GM18517 (cell line): ENCODE measurements around the gene MGAT5.

ENCODE experiments used
- ATAC-seq: cut with Tn5 transposase; IDR thresholded peaks from one replicate; pipeline ENCODE4 v1.9.1; 2021; ENCODE audit warnings: mild to moderate bottlenecking, moderate library complexity; ENCODE audit not compliant: unreplicated experiment

Gene MGAT5

DNA sequence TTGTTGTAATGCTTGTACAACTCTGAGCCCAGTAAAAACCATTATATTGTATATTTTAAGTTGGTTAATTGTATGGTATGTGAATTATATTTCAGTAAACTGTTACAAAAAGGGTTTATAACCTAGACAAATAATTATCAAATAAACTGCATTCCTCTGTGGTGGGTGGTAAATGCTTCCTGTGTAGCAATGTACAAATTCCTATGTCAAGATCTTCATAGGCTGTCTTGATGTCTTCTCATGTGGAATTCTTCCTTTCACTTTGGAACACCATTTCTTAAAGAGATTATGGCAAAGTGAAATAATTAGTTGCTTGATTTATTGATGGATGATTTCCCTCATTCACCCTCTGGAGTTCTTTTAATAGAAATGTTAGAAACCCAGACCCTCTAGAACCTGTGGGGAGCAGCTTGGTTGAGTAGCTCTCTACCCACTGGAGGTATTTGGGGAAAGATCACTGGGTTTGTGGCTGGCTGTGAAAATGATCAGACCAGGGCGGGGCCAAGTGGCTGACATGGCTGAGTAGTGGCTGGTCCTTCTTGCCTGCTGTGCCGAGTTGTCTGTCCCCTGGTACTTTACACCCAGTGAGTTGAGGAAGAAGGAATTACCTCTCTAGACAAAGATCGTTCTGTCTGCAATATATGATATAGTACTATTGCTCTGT, 22.4 kb upstream of the MGAT5 start:
- no peak for ATAC-seq

DNA sequence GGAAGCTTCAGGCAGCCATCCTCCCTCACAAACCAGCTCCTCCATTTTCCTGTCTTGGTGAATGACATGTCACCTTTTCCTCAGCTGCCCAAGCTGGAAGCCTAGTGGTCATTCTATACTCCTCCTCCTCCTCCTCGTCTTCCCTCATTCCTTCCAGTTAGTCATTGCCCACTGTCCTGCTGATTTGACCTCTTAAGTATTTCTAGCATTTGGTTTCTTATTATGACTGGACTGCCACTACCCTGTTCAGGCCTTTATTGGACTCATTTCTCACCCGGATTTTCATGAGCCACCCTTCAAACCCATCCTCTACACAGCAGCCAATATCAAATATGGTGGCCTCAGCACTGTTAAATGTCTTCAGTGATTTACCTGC, 21.9 kb upstream of the MGAT5 start:
- no peak for ATAC-seq

DNA sequence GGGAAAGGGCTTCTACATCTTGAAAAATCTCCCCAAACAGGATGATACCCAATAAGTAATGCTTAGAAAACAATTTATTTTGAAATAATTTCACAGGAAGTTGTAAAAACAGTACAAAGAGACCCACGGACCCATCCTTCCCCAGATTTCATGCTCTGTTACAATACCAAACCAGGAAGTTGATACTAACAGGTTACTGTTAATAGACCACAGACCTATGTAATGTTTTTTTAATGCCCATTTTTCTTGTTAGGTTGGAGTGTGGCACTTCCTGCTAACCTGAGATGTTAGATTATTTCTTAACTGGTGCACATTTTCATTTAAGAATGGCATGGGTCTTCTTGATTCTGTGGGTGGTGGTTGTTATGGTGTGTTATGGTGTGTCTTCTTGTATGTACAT, 21.4 kb upstream of the MGAT5 start:
- no peak for ATAC-seq

DNA sequence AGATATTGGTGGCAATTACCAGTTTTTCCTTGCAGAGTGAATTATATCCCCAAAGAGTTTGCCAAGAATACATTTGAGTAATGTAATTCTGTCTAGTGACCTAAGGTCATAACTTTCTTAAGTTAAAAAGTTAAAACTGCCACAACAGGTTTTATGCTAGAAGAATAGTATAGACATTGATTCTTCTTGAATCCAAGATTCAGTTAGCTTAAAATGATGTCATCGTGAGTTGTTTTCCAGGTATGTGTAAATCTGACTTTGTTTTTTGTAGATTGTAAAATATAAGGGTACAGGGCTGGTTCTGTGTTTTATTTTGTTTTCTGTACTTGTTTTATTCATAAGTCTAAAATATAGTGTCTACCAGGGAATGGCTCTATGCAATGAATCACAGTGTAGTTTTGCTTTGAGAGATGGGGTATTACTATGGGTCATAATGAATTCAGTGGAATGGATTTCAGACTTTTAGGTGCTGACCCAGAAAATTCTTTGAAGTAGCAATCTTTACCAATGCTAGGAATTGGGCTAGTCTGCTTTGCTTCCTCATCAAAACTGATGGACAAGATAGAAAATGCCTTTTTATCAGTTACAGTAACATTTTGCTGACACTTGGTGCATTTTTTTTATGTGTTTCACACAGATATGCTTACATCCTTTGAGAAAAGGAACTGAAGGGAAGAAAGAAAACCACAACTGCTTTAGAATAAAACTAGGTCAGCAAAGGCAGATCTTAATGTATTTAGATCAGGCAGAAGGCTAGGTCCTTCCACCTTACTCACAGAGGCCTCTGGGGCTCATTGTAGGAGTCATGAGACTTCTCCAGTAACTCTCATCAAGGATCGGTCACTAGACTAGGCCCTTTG, 20.8 kb upstream of the MGAT5 start:
- peak; percentile 43 for ATAC-seq

DNA sequence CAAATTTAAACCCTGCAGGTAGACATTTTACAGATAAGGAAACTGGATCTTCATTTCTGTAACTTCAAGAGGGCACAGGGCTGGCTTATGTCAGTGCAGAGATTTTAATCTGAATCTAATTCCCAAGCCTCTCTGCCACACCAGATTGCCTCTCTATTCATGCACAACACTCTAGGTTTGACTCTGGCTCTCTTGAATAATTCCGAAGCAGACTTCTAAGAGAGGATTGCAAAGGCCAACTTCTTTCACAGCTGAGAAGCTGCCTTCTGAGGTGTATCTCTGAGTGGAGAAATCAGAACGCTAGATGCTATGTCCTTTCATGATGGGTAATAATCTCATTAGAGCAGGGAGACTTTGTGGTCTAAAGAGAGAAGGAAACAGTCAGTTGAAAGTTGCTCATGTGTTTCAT, 20.1 kb upstream of the MGAT5 start:
- peak; percentile 44 for ATAC-seq

DNA sequence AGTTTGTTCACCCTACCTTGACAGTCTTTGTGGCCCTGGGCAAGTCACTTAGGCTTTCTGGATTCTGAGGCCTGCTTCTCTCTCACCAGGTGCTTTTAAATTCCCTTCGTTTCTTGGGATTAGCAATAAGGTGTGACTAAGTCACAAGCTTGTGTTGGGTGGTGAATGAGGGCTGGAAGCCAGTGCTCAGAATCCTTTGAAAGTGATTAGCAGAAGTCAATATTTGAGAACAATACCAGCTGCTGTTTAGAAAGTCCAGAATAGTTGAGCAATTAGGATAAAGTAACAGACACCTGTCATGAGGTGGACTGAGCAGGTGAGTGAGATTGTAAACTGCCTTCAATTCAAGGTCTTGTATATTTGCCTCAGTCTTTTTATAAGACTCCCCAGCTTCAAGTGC, 19.3 kb upstream of the MGAT5 start:
- no peak for ATAC-seq

DNA sequence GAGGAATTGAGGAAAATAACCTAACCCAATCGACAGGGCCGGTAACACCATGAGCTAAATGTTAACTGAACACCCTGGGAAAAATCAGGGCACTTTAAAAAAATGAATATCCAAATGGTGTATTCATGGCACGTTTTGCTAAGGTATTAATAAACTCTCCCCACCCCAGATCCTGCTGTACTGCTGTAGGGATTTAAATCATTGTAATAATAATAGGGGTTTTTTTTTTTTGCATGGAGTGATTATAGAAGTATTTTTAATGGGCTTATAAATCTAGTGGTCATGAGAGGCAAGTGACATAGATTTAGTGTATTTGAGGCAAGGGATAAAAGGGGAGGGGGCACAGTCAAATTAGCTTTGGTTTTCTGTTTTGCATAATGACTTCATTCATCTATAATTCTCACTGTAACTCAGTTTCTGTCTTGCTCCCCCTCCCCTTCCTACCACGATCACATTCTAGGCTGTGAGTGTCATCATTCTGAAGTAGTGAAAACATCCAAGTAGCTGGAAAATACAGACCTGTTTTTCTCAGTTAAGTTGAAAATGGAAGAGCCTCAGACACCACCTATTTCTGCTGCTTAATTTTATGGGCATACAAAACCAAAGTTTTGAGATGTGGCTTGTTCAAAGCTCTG, 18.2 kb upstream of the MGAT5 start:
- no peak for ATAC-seq

DNA sequence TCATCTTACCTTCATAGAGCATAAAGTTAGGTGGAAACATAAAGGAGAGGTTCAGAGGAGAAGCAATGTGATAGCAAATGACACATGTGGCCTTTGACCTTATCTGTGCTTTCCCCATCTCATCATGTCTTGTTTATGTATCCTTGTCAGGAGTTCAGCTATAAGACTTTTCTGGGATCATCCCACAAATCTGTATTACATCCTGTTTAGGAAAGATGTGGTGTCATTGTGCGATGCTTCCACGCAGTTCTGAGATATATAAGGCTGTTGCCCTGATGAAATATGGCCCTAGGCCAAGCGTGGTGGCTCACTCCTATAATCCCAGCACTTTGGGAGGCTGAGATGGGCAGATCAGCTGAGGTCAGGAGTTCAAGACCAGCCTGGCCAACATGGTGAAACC, 15.5 kb upstream of the MGAT5 start:
- ATAC-seq = no peak

DNA sequence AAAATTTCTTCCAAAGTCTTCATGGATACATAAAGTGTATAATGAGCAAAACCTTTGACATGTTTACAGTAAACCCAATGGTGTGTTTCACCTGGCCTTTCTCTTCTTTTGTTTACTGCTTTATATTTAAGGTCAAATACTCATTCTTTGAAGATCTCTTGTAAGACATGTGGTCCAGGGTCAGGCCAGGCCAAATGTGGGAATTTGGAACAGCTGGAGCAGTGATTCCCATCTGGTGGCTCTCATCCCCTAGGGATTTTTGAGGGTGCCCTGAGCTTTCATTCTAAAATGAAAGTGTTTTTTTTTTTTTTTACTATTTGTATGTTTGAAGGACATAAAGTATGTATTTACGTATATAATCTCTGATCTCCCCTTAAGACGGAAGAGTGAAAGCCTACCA, 13.8 kb upstream of the MGAT5 start:
- no peak for ATAC-seq

DNA sequence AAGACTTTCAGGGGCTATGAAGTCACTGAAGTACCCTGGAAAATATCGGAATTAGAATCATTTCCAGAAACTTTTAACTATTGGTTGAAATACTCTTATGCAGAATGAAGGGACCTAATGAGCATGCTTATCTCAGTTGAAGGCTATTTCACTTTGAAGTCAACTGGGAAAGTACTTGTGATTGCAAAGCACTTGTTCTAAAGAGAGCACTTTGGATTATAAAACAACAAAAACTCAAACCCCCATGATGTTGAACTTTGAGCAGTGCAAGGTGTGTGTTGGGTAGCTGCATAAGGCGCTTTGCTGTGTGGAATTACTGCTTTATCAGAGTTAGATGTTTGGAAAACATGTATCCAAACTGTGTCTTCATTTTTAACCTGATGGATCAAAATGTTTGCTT, 12.0 kb upstream of the MGAT5 start:
- ATAC-seq = no peak

DNA sequence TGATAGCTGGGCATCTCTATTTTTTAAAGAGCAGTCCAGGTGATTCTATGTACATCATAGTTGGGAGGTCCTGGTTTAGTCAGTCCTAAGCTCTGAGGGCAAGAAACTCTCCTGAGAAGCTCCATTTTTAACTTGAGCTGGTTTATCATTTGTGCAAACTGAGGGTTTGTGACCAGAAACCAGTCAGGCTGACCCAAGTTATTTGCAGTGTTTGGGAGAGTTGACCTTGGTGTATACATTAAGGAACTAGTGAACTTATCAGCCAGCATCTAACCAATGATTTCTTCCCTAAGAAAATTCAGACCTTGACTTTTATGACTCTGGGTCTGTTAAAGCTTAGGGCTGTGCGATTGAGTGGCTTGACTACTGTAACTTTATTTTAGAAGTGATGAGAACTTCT, 10.6 kb upstream of the MGAT5 start:
- no peak for ATAC-seq

DNA sequence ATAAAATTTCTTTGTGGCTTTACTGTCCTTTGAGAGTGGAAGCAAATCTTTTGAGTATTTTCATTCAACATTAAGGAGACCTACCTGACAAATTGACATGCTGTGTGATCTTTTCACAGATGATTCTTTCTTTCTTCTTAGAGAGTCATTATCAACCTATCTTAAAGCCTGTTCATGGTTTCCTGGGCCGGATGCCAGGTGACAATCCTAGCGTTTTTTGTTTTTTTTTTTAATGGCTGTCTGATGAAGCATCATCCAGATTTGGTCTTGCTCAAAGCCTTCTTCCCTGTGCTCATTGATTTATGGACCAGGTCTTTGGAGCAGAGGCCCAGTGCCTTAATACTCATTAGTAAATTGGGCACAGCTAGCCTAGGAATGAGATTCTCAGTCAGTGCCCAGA, 9.8 kb upstream of the MGAT5 start:
- ATAC-seq = no peak

DNA sequence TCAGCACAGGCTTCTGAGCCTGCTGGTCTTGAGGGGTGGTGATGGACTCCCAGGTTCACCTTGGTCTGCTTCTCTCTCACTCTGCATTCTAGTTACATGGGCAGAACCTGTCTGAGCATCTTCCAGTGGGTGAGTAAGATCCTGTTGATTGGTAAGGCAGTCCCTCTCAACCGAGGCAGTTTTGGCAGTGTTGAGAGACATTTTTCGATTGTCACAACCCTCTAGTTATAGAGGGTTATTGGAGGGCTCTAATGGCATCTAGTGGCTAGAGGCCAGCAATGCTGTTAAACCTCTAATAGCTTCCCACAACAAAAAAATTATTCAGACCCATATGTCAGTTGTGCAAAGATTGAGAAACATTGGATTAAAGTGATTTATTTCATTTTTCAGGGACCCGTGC, 9.3 kb upstream of the MGAT5 start:
- ATAC-seq = no peak

DNA sequence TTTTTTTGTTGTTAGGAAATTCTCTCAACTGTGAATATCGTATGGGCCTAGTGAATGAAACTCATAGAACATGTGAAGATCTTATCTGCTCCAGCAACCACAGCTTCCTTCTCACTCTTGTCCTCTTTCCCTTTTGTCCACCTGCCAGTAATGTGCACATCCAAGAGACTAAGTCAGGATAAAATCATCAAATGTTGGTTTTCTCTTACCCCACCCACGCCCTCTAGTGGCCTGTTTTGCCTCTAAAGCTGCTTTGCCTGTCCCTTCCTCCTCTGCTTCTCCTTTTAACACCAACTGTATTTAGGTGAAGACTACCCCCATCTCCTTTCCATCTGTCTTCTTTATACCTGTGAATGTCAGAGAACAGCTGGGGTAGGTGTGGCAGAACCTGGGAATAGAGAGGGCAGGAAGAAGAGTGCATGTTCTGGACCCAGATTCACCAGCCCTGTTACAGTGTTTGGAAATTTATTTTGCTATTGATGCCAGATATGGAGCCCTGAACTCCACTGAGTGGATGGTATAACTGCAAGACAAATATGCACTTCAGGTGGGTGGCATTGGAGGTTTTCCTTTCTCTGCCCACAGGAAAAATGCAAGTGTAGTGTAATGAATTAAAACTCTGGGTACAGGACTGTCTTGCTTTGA, 8.4 kb upstream of the MGAT5 start:
- ATAC-seq = no peak

DNA sequence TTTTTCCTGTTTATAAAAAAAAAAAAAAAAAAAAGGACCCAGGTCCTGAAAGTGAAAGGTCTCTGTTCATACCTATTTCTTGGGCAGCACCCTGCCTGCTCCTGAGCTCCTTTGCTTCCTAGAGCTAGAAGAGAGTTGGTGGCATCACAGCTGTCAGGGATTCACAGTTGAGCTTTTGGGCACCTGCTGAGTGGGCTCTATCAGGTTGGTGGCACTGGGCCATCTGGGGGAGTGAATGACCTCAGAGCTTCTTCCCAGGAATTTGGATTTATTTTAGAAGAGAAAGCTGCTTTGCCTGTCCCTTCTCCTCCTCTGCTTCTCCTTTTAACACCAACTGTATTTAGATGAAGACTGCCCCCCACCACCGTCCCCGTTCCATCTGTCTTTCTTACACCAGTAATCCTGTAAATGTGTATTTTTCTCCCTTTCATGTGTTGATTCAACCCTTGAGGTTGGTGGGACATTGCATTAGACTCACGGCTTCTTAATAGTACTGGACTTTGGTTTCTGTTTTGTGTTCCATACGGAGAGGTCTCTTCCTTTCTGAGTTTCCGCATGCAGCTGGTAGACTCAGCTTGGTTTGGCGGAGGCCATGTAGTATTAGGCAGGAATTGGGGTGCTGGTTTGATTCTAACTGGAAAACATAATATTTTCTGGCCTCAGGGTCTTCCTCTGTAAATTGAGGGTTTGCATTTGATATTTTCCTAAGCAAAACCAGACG, 7.6 kb upstream of the MGAT5 start:
- no peak for ATAC-seq

DNA sequence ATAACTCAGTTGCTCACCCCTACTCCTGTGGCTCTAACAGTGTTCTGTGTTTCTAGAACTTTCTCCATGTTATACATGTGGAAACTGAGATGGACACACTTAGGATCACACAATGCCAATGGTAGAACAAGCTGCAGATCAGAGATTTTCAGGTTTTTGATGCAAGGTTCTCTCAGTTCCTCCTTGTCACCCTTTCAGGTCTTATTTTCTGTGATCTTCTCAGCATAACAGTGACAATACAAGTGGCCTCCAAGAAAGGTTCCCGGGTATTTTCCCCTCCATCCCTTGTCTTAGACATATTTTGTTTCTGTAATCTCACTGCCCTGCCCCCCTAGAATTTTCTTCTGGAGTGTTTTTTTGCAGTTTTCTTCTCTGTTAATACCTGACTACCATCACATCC, 6.2 kb upstream of the MGAT5 start:
- peak; percentile 56 for ATAC-seq

DNA sequence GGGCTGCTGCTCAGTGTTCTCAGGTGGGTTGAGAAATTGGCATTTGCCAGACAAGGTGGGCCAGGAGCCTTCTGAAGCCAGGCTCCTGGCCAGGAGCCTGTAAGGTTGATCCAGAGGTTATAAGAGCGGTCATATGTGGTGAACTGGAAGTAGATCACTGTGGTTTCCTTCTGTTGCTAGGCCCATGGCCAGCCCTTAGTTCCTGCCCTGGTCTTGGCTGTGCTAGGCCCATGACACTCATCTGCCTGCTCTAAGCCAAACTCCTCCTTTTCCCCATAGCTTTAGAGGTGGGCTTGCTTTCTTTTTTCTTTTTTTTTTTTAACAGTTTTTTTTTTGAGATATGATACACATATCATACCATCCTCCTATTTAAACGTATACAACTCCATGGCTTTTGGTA, 5.0 kb upstream of the MGAT5 start:
- no peak for ATAC-seq

DNA sequence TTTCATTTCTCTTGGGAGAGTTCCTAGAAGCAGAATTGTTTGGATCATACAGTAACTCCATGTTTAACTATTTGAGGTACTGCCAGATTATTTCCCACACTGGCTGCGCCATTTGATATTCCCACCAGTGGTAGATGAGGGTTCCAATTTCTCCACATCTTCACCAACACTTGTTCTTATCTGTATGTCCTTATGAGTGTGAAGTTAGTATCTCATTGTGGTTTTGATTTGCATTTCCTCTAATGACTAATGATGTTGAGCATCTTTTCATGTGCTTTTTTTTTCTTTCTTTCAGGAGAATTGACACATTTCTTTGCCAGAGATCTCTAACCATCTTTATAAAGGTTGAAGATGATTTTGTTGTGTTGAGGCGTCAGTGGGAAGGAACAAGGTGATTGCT, 4.1 kb upstream of the MGAT5 start:
- no peak for ATAC-seq

DNA sequence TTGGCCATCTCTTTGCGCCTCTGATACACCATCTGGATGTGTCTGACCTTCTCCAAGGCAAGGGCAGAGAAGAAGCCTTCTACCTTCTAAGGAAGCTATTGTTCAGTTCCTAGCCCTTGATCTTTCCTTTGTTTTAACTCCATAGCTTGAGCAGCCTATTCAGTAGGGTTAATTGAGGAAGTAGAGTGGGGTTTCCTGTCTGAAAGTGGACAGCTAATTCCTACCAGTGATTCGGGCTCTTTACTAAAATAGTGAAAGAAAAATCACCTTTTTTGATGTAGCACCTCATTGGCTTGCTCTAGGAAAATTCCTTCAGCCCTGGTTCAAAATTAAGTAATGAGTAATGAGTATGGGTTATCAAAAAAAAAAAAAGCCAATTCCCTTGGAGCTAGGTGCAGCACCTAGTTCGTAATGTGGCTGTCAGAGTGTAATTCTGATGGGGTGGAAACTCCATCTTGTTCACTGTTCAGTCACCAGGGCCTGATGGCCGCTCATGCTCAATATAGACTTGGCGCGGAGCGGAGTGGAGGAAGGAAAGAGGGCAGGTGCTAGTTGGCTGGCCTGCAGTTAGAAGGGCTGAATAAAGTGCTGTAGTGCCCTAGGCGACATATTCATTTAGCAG, 2.9 kb upstream of the MGAT5 start:
- ATAC-seq = no peak

DNA sequence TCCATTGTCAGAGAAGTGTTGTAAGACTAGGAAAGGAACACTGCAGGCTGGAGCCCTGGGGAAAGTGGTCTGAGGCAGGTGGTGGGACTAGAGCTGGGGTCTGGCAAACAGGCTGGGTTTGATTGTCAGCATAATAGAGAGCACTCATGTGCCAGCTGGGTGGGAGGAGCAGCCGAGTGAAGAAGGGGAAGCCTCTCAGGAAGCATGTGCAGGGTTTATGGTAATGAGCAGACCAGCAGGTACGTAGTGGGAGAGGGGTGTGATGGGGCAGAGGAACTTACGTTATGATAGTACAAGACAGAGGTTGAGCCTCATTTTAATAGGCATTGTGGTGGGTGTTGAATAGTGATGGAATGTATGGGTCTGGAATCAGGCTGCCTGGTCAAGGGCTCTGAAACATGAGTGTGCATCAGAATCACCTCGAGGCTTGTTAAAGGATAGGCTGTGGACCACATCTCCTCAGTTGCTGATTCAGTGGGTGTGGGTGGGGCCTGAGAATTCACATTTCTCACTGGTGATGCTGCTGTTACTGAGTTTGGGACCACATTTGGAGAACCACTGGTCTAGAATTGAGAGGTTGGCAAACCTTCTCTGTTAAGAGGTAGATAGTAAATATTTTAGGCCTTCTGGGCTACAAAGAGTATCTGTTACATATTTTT, 1.7 kb upstream of the MGAT5 start:
- ATAC-seq = no peak
